ENCODE measurements around the gene PRAF2.

PRAF2 gene, protein sequence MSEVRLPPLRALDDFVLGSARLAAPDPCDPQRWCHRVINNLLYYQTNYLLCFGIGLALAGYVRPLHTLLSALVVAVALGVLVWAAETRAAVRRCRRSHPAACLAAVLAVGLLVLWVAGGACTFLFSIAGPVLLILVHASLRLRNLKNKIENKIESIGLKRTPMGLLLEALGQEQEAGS

DNA sequence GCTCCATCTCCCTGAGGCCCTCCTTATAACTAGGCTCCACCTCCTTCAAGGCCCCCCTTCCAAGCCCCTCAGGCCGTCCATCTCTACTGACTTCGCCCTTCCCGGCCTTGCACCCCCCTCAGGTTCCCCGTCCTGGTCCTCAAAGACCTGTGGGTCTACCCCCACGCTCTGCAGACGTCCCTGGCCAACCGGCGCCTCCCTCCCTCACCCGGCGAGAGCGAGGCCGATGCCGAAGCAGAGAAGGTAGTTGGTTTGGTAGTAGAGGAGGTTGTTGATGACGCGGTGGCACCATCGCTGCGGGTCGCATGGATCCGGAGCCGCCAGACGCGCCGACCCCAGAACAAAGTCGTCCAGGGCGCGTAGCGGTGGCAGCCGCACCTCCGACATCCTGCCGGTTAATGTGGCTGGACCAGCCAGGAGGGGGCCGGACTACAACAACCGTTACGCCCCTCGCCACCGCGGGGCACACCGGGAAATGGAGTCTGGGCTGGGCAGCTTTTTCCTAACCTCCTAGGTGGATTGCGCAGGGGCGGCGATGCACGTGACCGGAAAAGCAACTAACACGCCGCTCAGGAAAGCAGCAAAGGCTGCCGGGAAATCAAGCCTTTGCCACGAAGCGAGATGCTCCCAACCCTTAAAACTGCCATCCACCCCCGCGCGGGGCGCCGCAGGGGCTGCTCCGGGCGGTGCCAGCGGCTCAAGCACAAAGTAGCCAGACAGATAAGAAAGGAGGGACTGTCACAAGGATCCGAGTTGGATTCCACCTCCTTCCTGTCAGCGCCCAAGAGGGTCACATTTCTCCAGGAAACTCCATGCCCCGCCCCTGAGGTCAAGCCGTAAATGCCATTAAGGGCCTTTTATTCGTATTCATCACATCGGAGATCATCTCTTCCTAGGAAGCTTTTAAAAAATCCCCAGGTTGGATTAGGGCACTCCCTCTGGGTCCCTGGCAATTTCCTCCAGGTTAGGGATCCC is at the start of gene PRAF2:
Gene PRAF2 (minus strand): TSS at position 402 of the 975 bp plus-strand sequence. CDS start 15 bp downstream, at position 387.
- peak; percentile 76 for DNase-seq

DNA sequence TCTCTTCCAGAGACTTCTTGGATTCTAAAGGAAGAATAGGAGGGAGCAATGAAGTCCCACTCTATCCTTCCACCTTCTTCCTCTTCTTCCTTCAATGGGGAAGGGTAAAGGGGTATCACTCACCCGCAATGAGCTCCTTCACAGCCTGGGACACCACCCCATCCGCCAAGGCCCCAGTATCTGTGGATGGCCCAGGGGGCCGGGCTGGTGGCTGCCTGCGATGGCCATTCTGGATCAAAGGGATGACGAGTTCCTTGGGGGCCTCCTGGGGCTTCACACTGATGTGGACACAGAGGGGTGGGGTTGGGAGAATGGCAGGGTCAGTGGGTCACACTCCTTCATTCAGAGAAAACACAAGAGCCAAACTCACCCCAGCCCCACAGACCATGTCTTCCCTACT is 48.7 kb upstream of the PRAF2 start:
- DNase-seq, result no peak

DNA sequence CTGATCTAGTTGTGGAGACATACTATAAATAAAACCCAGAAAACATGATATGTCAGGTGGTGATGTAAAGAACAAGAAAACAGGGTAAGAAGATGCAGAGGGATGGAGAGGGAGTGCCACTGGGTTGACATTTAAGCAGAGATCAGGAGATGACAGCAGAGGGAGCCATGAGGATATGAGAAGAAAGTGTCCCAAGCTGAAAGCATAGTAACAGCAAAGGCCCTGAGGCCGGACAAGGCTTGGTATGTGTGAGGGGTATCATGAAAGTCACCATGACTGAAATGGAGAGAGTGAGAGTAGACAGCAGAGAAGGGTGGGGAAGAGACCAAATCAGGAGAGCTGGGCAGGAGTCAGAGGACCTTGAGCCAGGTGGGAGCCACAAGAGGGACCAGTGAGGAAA is 46.3 kb upstream of the PRAF2 start:
- peak; percentile 9 for DNase-seq

GRCh38 chrX:49117581-49117980 is 43.8 kb upstream of the PRAF2 start:
- DNase-seq, result no peak

- DNase-seq, result no peak
Observed at GRCh38 chrX:49116716-49117115, 42.9 kb upstream of the PRAF2 start.

DNA sequence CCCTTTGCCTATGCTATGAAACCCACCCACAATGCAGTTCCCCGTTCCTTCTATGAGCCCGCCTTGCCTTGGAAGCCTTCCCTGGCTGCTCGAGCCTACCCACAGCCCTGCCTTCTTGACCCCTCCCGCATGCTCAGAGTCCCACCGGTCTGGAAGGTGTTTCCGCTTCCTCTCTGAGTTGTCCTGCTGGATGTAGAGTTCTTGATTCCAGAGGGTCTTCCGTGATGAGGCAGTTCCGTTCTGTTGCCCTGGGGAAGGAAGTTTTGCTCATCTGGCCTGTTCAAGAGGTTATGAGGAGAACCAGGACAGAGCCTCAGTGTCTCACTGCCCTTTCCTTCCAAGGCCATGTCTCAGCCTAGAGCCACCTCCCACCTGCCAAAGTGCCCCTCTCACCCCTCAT is 42.3 kb upstream of the PRAF2 start:
- DNase-seq, result no peak

- no peak for DNase-seq
Observed at GRCh38 chrX:49111791-49112190, 38.0 kb upstream of the PRAF2 start.

DNA sequence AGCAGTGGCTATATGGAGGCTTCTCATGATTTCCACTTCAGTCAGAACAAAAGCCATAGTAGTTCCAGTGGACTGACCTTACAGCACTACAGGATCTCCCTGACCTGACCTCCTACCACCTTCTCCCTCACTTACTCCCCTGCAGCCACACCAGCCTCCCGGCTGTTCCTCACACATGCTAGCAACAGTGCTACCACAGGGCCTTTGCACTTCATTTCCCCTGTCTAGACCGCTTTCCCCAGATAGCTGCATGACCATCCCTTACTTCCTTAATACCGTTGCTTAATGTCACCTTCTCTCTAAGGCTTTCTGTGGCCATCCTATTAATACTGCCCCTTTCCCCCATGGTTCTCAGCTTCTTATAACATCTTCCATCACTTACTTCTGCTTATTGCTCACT is 36.6 kb upstream of the PRAF2 start:
- DNase-seq, result no peak

DNA sequence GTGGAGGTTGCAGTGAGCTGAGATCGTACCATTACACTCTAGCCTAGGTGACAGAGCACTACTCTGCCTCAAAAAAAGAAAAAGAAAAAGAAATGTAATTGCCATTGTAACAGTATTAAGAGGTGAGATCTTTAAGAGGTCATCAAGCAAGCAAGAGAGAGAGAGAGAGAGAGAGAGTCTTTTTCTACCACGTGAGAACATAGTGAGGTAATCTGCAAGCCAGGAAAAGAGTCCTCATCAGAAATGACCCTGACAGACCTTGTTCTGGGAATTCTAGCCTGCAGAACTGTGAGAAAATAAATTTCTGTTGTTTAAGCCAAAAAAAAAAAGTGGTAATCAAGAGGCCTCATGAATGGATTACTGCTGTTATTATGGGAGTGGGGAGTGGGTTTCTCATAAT is 34.8 kb upstream of the PRAF2 start:
- no peak for DNase-seq

GRCh38 chrX:49106930-49107329 is 33.1 kb upstream of the PRAF2 start:
- peak; percentile 25 for DNase-seq

- DNase-seq, result no peak
Observed at GRCh38 chrX:49106296-49106695, 32.5 kb upstream of the PRAF2 start.

DNA sequence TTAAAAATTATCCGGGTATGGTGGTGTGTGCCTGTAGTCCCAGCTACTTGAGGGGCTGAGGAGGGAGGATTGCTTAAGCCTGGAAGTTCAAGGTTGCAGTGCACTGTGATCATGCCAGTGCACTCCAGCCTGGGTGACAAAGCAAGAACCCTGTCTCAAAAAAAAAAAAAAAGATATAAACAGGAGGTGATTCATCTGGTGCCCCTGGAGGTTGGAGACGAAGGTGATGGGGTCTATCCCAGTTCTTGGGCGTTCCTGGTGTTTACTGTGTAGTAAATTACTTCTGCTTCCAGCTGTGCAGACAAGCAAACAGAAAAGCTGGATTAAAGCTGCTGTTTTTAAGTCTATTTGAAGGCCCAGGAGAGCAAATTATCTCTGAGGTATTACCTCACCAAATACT is 29.8 kb upstream of the PRAF2 start:
- no peak for DNase-seq

DNA sequence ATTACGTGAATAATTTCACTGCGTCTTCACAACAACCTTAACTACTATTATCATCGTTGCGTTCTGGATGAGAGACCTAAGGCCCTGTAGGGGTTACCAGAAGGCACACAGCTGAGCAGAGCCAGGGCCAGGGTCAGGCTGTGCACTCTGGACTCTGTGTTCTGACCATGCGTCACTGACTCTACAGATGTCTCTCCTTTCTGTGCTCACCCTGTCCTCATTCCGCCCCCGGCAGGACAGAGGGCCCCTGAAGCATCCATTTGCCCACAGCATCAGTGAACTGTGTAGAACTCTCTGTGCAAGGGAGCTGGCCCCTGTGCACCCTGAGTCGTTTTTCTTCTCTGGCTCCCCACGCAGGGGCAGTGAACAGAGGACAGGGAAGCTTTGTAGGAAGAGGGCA is 28.4 kb upstream of the PRAF2 start:
- no peak for DNase-seq

- DNase-seq, result no peak
Observed at GRCh38 chrX:49101629-49101984, 27.8 kb upstream of the PRAF2 start.

DNA sequence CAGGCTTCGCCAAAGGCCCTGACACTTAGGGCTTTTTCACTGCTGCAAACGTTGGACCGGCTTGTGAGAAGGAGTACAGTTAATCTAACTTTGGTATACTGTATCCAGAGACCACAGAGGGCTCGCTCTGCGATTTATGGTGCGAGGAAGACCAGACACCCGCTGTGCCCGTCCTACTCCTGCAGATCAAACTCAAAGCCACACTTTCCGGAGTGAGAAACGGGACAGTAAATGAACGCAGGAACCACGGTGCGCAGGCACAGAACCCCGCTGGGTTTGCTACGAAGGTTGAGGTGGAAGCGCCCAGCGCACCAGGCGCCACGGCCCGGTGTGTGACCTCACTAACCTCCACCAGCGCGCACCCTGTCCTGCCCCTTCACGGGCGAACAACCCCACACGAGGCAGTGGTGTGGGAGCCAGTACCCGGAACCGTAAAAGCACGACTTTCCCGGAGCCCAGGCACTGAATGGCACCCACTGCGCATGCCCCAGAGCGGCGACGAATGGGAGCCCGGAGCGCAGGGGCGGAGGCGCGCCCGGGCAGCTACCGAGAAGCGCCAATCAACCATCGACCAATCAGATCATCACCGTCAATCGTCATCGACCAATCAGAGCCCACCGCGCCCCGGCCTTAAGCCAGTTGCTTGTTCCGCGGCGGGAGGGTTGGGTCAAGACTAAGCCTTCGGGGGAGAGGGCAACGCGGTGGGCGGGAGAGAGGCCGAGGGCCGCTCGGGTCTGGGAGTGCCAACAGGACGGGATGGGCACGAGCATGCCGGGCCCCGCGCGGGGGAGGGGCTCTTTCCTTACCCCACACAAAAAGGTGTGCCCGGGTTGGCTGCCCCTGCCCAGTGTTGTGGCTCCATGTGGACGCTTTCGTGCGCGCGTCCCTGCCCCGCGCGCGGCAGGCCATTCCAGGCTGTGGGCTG is 27.2 kb upstream of the PRAF2 start:
- DNase-seq, result peak; percentile 91

GRCh38 chrX:49096419-49096818 is 22.6 kb upstream of the PRAF2 start:
- DNase-seq, result no peak

DNA sequence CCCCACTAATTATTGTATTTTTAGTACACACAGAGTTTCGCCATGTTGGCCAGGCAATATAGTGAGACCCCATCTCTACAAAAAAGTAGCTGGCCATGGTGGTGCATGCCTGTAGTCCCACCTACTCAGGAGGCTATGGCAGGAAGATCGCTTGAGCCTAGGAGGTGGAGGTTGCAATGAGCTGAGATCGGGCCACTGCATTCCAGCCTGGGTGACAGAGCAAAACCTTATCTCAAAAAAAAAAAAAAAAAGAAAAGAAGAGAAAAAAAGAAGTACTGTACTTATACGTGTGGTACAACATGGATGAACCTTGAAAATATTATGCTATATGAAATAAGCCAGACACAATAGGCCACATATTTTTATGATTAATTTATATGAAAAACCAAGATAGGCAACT is 15.8 kb upstream of the PRAF2 start:
- DNase-seq, result no peak

GRCh38 chrX:49082271-49082871 is 8.6 kb upstream of the PRAF2 start:
- DNase-seq, result no peak

DNA sequence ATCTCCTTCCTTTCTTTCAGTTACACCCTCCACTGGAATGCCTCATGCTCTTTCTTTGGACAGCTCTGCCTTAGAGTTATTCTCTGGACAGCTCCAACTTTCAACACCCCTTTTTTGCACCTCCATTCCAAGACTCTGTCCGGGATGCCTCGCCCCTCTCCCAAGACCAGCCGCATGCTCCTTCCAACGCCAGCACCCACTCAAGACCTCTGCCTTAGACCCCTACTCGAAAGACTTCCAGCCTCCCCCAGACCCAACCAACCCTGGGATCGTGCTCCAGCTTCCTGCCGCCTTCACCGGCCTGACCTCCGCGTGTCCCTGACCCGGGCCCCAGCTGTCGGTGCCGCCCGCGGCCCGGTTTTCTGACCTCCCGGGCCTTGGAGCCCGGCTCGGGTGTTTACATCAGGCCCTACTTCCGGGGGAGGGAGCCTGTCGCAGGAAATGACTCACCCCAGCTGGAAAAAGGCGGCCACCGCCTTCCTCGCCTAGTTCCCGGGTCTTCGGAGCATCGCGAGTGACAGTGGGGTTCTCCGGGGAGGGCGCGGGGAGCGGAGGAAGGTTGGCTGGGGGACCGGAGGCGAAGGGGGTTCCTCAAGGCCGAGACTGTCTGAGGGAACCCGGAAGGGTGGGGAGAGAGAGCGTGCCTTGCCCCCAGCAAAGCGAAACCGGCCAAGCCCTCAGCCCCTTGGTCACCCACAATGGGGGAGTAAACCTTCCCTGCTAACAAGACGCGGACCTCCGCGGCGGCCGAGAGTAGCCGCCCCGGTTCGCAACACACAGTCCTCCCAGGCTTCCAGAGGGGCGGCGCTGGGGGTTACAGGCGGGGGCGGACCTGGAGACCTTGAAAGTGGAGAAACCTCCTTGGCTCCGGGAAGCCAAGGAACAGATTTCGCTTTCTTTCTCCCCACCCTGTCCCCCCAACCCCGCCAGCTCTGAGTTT is 6.0 kb upstream of the PRAF2 start, which contains the start of gene WDR45:
Gene WDR45 (minus strand): TSS at position 399 of the 940 bp plus-strand sequence. CDS start 1,792 bp downstream, outside the sequence.
- peak; percentile 23 for DNase-seq

- no peak for DNase-seq
Observed at GRCh38 chrX:49077941-49078340, 4.1 kb upstream of the PRAF2 start.

- no peak for DNase-seq
Observed at GRCh38 chrX:49075347-49075746, 1.5 kb upstream of the PRAF2 start.

DNA sequence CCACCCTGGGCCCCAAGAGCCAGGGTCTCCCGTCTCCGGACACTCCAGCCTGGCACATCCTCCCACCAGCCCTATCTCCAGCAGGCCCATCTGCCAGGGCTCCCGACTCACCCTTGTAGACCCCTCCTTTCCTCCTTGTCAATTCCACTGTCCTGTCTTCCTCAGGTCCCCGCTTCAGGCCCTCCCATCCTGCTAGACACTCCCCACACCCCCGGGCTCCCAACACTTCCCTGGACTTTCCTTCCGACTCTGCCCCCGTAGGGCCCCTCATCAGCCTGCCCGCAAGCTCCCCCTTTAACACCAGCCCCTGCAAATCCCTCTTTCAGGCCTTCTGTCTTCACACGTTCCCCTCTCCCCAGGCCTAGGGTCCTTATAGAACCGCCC is 1.1 kb downstream of the PRAF2 start:
- no peak for DNase-seq
